ENCODE measurements around the gene SOX13. TPM values are rescaled to one million over a fixed set of nuclear protein-coding genes. Genes with fewer than 3 reads are reported as not detected.
A peak's percentile ranks its signal among the peaks of the same experiment; 100 is the strongest.

Gene SOX13
- total and polyA plus RNA-seq, 2 of the 4 experiments (the other 2 are of a cell fraction), result 0.54 to 3.5 TPM

DNA sequence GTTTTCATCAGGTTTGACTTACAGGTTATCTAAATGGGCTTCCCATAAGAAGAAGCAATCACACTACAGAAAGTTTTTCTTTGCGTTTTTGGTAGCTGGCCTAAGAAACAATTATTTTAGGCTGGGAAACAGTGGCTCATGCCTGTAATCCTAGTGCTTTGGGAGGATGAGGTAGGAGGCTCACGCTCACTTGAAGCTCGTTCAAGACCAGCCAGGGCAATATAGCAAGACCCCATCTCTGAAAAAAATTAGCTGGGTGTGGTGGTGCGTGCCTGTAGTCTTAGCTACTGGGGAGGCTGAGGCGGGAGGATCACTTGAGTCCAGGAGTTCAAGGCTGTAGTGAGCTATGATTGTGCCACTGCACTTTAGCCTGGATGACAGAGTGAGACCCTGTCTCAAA is 94.8 kb downstream of the SOX13 start:
- H3K4me1 ChIP-seq (ENCODE audit: control insufficient read depth, insufficient read depth, low read length), result peaks cover 4% of the 10 kb centered on the region; the same call in 1 of the 2 replicates
- H2BK5ac ChIP-seq (ENCODE audit: low read depth, low read length, poor library complexity, severe bottlenecking), result no peak overlapping the region
- no peaks in the 10 kb centered on the region for H3K36me3 ChIP-seq (ENCODE audit: control insufficient read depth, insufficient read depth, low read length)
- POLR2A ChIA-PET (ENCODE audit: unreplicated experiment), result interaction anchor here (0.6 kb wide), 1 partner anchor 92 kb away, joined by 3 read pairs; no protein-coding TSS in a partner anchor
- intact Hi-C loops (cut with micrococcal nuclease) (no loop called here), in situ Hi-C loops (cut with MboI; ENCODE audit: low sequenced_read_pairs) (loop anchor here (5.0 kb wide), 1 partner anchor 40 kb away; no protein-coding TSS in a partner anchor), dilution Hi-C loops (cut with HindIII; ENCODE audit: low sequenced_read_pairs, unreplicated experiment) (loop anchor here (25.0 kb wide), 1 partner anchor 220 kb away; no protein-coding TSS in a partner anchor)
- no peaks in the 10 kb centered on the region for H3K27me3 ChIP-seq (ENCODE audit: control insufficient read depth, insufficient read depth, low read length)
- BruUV-seq (replicated peaks), result no TSS peak
- no peak overlapping the region for H3K56ac ChIP-seq (ENCODE audit: extremely low read depth, insufficient read depth, low read length)
- no peak overlapping the region for H3K14ac ChIP-seq (replicated peaks; ENCODE audit: low read depth, low read length)
- H3K9me1 ChIP-seq (ENCODE audit: insufficient read depth, low read length), result peaks cover 6% of the 10 kb centered on the region
- no peaks in the 10 kb centered on the region; the same call in 1 of the 2 replicates for H3K9me3 ChIP-seq (ENCODE audit: control insufficient read depth, insufficient read depth, low read length)
- H4K91ac ChIP-seq (ENCODE audit: insufficient read depth, low read depth, low read length), result 0 out of 2 replicates have a peak overlapping the region, but pooled peaks have one; percentile 17
- ATAC-seq (ENCODE audit: low read depth) (no peak), DNase-seq (no peak)
- TF ChIP-seq MAFK (IDR thresholded peaks at IDR 0.05; ENCODE audit: low read depth, low read length) (no peak), RFX5 (IDR thresholded peaks at IDR 0.05; ENCODE audit: low read depth, low read length) (no peak), NFE2L2 (IDR thresholded peaks at IDR 0.05; ENCODE audit: low read depth, low read length) (no peak), FOS (IDR thresholded peaks at IDR 0.05; ENCODE audit: low read depth, low read length) (no peak), MXI1 (IDR thresholded peaks at IDR 0.05; ENCODE audit: borderline replicate concordance, low read depth, low read length) (no peak), RCOR1 (IDR thresholded peaks at IDR 0.05; ENCODE audit: insufficient replicate concordance, low read length) (no peak), POLR2A (IDR thresholded peaks at IDR 0.05; ENCODE audit: low read depth, low read length) (no peak), CEBPB (IDR thresholded peaks at IDR 0.05; ENCODE audit: low read depth, low read length) (no peak), RAD21 (IDR thresholded peaks at IDR 0.05; ENCODE audit: low read length) (no peak), SMC3 (IDR thresholded peaks at IDR 0.05; ENCODE audit: low read depth, low read length) (no peak), BHLHE40 (IDR thresholded peaks at IDR 0.05; ENCODE audit: low read depth, low read length) (no peak), MAZ (IDR thresholded peaks at IDR 0.05; ENCODE audit: borderline replicate concordance, low read depth, low read length) (no peak), CHD1 (IDR thresholded peaks at IDR 0.05; ENCODE audit: low read depth, low read length) (no peak)
- TF ChIP-seq, protein P1, sequence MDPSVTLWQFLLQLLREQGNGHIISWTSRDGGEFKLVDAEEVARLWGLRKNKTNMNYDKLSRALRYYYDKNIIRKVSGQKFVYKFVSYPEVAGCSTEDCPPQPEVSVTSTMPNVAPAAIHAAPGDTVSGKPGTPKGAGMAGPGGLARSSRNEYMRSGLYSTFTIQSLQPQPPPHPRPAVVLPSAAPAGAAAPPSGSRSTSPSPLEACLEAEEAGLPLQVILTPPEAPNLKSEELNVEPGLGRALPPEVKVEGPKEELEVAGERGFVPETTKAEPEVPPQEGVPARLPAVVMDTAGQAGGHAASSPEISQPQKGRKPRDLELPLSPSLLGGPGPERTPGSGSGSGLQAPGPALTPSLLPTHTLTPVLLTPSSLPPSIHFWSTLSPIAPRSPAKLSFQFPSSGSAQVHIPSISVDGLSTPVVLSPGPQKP (IDR thresholded peaks at IDR 0.05; ENCODE audit: borderline replicate concordance, low read depth, low read length), result no peak
- TF ChIP-seq, protein P2, sequence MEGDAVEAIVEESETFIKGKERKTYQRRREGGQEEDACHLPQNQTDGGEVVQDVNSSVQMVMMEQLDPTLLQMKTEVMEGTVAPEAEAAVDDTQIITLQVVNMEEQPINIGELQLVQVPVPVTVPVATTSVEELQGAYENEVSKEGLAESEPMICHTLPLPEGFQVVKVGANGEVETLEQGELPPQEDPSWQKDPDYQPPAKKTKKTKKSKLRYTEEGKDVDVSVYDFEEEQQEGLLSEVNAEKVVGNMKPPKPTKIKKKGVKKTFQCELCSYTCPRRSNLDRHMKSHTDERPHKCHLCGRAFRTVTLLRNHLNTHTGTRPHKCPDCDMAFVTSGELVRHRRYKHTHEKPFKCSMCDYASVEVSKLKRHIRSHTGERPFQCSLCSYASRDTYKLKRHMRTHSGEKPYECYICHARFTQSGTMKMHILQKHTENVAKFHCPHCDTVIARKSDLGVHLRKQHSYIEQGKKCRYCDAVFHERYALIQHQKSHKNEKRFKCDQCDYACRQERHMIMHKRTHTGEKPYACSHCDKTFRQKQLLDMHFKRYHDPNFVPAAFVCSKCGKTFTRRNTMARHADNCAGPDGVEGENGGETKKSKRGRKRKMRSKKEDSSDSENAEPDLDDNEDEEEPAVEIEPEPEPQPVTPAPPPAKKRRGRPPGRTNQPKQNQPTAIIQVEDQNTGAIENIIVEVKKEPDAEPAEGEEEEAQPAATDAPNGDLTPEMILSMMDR (conservative IDR thresholded peaks at IDR 0.05; ENCODE audit: low read depth, low read length), result no peak
- TF ChIP-seq, protein P3, sequence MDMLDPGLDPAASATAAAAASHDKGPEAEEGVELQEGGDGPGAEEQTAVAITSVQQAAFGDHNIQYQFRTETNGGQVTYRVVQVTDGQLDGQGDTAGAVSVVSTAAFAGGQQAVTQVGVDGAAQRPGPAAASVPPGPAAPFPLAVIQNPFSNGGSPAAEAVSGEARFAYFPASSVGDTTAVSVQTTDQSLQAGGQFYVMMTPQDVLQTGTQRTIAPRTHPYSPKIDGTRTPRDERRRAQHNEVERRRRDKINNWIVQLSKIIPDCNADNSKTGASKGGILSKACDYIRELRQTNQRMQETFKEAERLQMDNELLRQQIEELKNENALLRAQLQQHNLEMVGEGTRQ (IDR thresholded peaks at IDR 0.05; ENCODE audit: low read depth, low read length), result no peak
- H3K23ac ChIP-seq (ENCODE audit: low read depth, low read length), result no peak overlapping the region
- H4K5ac ChIP-seq (ENCODE audit: low read depth, low read length), result no peak overlapping the region
- no peak overlapping the region for H3K4ac ChIP-seq (ENCODE audit: low read depth, low read length)
- no peak overlapping the region for H3K18ac ChIP-seq (ENCODE audit: low read depth, low read length)
- no peak overlapping the region for H3K9ac ChIP-seq (ENCODE audit: low read depth, low read length)
- no peak overlapping the region for H2BK120ac ChIP-seq (ENCODE audit: low read depth, low read length)
- no peak overlapping the region for H3K4me3 ChIP-seq (ENCODE audit: insufficient read depth, low read depth, low read length)
- no peak overlapping the region for H3K4me2 ChIP-seq (ENCODE audit: low read depth, low read length)
- H2AK5ac ChIP-seq (ENCODE audit: low read depth, low read length), result 0 out of 2 replicates have a peak overlapping the region, but pooled peaks have one; percentile 26
- CTCF ChIA-PET, result interaction anchor here (0.6 to 5.3 kb wide), 5 partner anchors 23 to 231 kb away, joined by 3 to 25 read pairs (median 3); no protein-coding TSS in a partner anchor
- H3K27ac ChIP-seq (ENCODE audit: insufficient read depth, low read length), result no peak overlapping the region
- no peak overlapping the region for H4K8ac ChIP-seq (ENCODE audit: low read depth in 2 of 2, low read length in 2 of 2)
- no peak overlapping the region for H2AK9ac ChIP-seq (replicated peaks; ENCODE audit: low read depth, low read length, poor library complexity)
- no peak overlapping the region for H2AFZ ChIP-seq (replicated peaks; ENCODE audit: low read length, poor library complexity)
- peak overlapping the region; percentile 55; the same call in 1 of the 2 replicates for H2BK20ac ChIP-seq (ENCODE audit: low read depth, low read length)
- 0 out of 4 replicates have a peak, but pooled peaks cover 0 to 3% of the 10 kb centered on the region in 2 experiments for H3K79me1 ChIP-seq (ENCODE audit: low read depth in 1 of 2, low read length in 2 of 2)
- 100% methylated on average over 1 of the region's 5 CpGs; no CpG with 5 or more reads in 1 of the 2 experiments for WGBS, 2 experiments (ENCODE audit: extremely low coverage in 2 of 2, insufficient read length in 1 of 2)
- H2BK15ac ChIP-seq (ENCODE audit: low read depth, low read length), result no peak overlapping the region
- no peaks in the 10 kb centered on the region for H4K20me1 ChIP-seq (ENCODE audit: insufficient read depth, low read length)
